ENCODE results near the gene ACADL. TPM values are rescaled to one million over a fixed set of nuclear protein-coding genes. Genes with fewer than 3 reads are reported as not detected.

The ACADL gene
- total RNA-seq, 1 donor from 2014 or later, result not detected

DNA sequence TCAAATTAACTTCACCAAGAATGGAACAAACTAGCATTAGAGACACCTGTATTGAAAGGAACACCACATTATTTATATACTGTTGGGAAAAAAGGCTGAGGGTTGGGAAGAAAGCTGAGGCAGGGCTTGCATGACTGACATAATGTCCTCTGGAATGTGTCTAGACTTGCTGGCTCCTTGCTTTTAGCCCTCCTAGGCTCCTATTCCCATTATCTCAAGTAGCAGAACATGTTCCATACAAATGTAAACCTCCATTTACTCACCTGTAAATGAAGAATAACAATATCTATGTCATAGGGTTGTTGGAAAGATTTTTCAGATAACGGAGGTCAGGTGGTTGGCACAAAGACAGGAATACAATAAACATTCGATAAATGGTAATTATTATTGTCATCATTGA, 976 bp upstream of the ACADL start:
- no peaks in the 10 kb centered on the region for H3F3A ChIP-seq (ENCODE audit: low read depth)
- no peak overlapping the region for H3K27ac ChIP-seq
- Mint-ChIP-seq H3K27ac (no peak overlapping the region), H3K4me1 (peaks cover 14% of the 10 kb centered on the region), H3K36me3 (no peaks in the 10 kb centered on the region), H3K27me3 (ENCODE audit: insufficient read depth, low read depth) (peaks cover 44% of the 10 kb centered on the region), H3K9me3 (no peaks in the 10 kb centered on the region), H3K4me3 (peak overlapping the region; percentile 84)
- H3K9me3 ChIP-seq (ENCODE audit: low read depth), result no peaks in the 10 kb centered on the region
- H3K9ac ChIP-seq, result no peak overlapping the region
- H3K36me3 ChIP-seq, result no peaks in the 10 kb centered on the region
- no peak overlapping the region for H3K4me3 ChIP-seq
- H3K27me3 ChIP-seq, result peaks cover 50% of the 10 kb centered on the region
- TF ChIP-seq EZH2 (IDR thresholded peaks at IDR 0.05), result no peak
- TF ChIP-seq EZH2phosphoT487 (IDR thresholded peaks at IDR 0.05), result no peak
- TF ChIP-seq, protein P1, sequence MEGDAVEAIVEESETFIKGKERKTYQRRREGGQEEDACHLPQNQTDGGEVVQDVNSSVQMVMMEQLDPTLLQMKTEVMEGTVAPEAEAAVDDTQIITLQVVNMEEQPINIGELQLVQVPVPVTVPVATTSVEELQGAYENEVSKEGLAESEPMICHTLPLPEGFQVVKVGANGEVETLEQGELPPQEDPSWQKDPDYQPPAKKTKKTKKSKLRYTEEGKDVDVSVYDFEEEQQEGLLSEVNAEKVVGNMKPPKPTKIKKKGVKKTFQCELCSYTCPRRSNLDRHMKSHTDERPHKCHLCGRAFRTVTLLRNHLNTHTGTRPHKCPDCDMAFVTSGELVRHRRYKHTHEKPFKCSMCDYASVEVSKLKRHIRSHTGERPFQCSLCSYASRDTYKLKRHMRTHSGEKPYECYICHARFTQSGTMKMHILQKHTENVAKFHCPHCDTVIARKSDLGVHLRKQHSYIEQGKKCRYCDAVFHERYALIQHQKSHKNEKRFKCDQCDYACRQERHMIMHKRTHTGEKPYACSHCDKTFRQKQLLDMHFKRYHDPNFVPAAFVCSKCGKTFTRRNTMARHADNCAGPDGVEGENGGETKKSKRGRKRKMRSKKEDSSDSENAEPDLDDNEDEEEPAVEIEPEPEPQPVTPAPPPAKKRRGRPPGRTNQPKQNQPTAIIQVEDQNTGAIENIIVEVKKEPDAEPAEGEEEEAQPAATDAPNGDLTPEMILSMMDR (IDR thresholded peaks at IDR 0.05), result no peak
- no peaks in the 10 kb centered on the region for H3K79me2 ChIP-seq (ENCODE audit: low read depth)
- no peaks in the 10 kb centered on the region for H3K4me1 ChIP-seq
- no peaks in the 10 kb centered on the region for H4K20me1 ChIP-seq (ENCODE audit: low read depth)
- no peak for DNase-seq (ENCODE audit: low spot score)
- H2AFZ ChIP-seq (replicated peaks), result no peak overlapping the region
- no peak overlapping the region for H3K4me2 ChIP-seq

DNA sequence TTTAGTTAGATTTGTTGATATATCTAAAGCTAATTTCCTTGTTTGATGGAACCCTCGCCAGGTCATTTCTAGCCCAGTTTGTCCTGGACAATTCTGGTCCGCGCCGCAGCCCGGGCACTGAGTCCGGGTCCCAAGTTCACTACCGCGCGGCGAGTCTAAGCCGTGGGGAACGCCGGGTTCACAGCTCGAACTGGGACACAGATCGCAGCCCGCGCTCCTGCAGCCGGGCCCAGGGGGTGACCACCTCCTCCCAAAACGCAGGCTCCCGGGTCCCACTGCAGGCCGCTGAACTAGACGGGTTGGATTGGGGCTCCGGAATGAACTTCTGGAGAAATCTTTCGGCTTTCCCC, 681 bp downstream of the ACADL start:
- peak overlapping the region; percentile 89 for H2AFZ ChIP-seq (replicated peaks)
- no peak overlapping the region for H3K27ac Mint-ChIP-seq
- H3K4me2 ChIP-seq, result peak overlapping the region; percentile 73

DNA sequence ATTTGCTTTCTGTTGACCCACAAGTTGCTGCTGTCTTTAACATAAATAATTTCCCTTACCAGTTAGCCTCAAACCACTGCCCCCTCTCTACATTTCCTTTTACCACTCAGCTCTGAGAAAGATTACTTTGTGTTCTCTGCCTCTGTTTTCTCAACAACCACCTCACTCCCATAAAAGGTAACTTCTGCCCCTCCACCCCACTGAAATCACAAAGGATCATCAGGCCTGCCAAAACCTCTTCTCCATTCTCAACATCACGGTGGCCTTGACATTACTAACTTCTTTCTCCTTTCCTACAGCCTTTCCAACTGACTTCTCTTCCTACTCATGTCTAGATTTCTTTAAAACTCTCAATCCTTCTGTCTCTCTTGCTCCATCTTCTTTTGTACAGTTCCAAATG, 10.1 kb downstream of the ACADL start:
- Mint-ChIP-seq H3K9me3 (no peaks in the 10 kb centered on the region), H3K4me3 (no peak overlapping the region), H3K36me3 (no peaks in the 10 kb centered on the region), H3K4me1 (no peaks in the 10 kb centered on the region), H3K27me3 (ENCODE audit: insufficient read depth, low read depth) (no peaks in the 10 kb centered on the region), H3K27ac (no peak overlapping the region)
- H3K4me3 ChIP-seq, result no peak overlapping the region
- H3K4me2 ChIP-seq, result no peak overlapping the region
- H3F3A ChIP-seq (ENCODE audit: low read depth), result no peaks in the 10 kb centered on the region
- H3K9me3 ChIP-seq (ENCODE audit: low read depth), result no peaks in the 10 kb centered on the region
- peak overlapping the region; percentile 36 for H2AFZ ChIP-seq (replicated peaks)
- no peak overlapping the region for H3K27ac ChIP-seq
- no peaks in the 10 kb centered on the region for H3K79me2 ChIP-seq (ENCODE audit: low read depth)
- H3K36me3 ChIP-seq, result no peaks in the 10 kb centered on the region
- no peak overlapping the region for H3K9ac ChIP-seq
- DNase-seq (ENCODE audit: low spot score), result no peak
- no peaks in the 10 kb centered on the region for H3K27me3 ChIP-seq
- no peaks in the 10 kb centered on the region for H4K20me1 ChIP-seq (ENCODE audit: low read depth)
- TF ChIP-seq EZH2 (IDR thresholded peaks at IDR 0.05) (no peak), EZH2phosphoT487 (IDR thresholded peaks at IDR 0.05) (no peak)
- TF ChIP-seq, protein P1 (IDR thresholded peaks at IDR 0.05), result no peak
- no peaks in the 10 kb centered on the region for H3K4me1 ChIP-seq

More for the DNA sequence above, 681 bp downstream of the ACADL start:
- no peaks in the 10 kb centered on the region for H3K36me3 ChIP-seq
- peaks cover 6% of the 10 kb centered on the region for H3K4me1 Mint-ChIP-seq
- H3K4me1 ChIP-seq, result no peaks in the 10 kb centered on the region
- no peak overlapping the region for H3K9ac ChIP-seq
- no peaks in the 10 kb centered on the region for H3K79me2 ChIP-seq (ENCODE audit: low read depth)
- H3F3A ChIP-seq (ENCODE audit: low read depth), result no peaks in the 10 kb centered on the region
- no peak for DNase-seq (ENCODE audit: low spot score)
- H3K27me3 ChIP-seq, result peaks cover 50% of the 10 kb centered on the region
- no peaks in the 10 kb centered on the region for H3K36me3 Mint-ChIP-seq
- H3K9me3 Mint-ChIP-seq, result no peaks in the 10 kb centered on the region
- H3K27me3 Mint-ChIP-seq (ENCODE audit: insufficient read depth, low read depth), result peaks cover 42% of the 10 kb centered on the region
- TF ChIP-seq, protein P1 (IDR thresholded peaks at IDR 0.05), result no peak
- TF ChIP-seq EZH2phosphoT487 (IDR thresholded peaks at IDR 0.05), result no peak
- no peak for TF ChIP-seq EZH2 (IDR thresholded peaks at IDR 0.05)
- no peaks in the 10 kb centered on the region for H4K20me1 ChIP-seq (ENCODE audit: low read depth)
- H3K4me3 Mint-ChIP-seq, result peak overlapping the region; percentile 84
- H3K9me3 ChIP-seq (ENCODE audit: low read depth), result no peaks in the 10 kb centered on the region
- peak overlapping the region; percentile 60 for H3K4me3 ChIP-seq
- no peak overlapping the region for H3K27ac ChIP-seq
